ENCODE data around the gene ZNF576. TPM values are rescaled to one million over a fixed set of nuclear protein-coding genes. Genes with fewer than 3 reads are reported as not detected.

ZNF576 gene
- total and polyA plus RNA-seq, 4 donors, result 6.9 to 14.9 (median 10.9) TPM

GRCh38 chr19:43551399-43552197, 44.8 kb upstream of the ZNF576 start:
- DNase-seq (ENCODE audit: low spot score), result no peak
- Histone ChIP-seq H3K9ac (ENCODE audit: low read depth in 1 of 2, low read length in 2 of 2) (no peak overlapping the region), H3K27ac (ENCODE audit: low read depth in 1 of 2, low read length in 2 of 2) (no peak overlapping the region), H3K36me3 (ENCODE audit: control insufficient read depth in 4 of 4, insufficient read depth in 3 of 4, low read depth in 1 of 4, low read length in 3 of 4) (peaks cover 8 to 30% (median 14%) of the 10 kb centered on the region in 4 donors), H3K9me3 (ENCODE audit: control insufficient read depth in 4 of 4, low read length in 3 of 4) (no peaks in the 10 kb centered on the region), H3K4me1 (ENCODE audit: control insufficient read depth in 4 of 4, insufficient read depth in 4 of 4, low read length in 3 of 4) (no peaks in the 10 kb centered on the region), H3K27me3 (ENCODE audit: control insufficient read depth in 4 of 4, insufficient read depth in 4 of 4, low read length in 3 of 4) (no peaks in the 10 kb centered on the region), H3K4me3 (ENCODE audit: low read depth in 1 of 3, low read length in 3 of 3) (no peak overlapping the region)
- TF ChIP-seq RXRA (IDR thresholded peaks at IDR 0.05) (no peak), NR2F2 (IDR thresholded peaks at IDR 0.05) (no peak), HNF4G (IDR thresholded peaks at IDR 0.05) (no peak), TAF1 (conservative IDR thresholded peaks at IDR 0.05) (no peak), JUND (IDR thresholded peaks at IDR 0.05) (no peak), GABPA (IDR thresholded peaks at IDR 0.05 in 1 of 2, conservative IDR thresholded peaks at IDR 0.05 in 1 of 2) (no peak), FOXA1 (IDR thresholded peaks at IDR 0.05) (no peak), MAX (IDR thresholded peaks at IDR 0.05) (no peak), RAD21 (IDR thresholded peaks at IDR 0.05) (no peak)
- TF ChIP-seq, protein P1, sequence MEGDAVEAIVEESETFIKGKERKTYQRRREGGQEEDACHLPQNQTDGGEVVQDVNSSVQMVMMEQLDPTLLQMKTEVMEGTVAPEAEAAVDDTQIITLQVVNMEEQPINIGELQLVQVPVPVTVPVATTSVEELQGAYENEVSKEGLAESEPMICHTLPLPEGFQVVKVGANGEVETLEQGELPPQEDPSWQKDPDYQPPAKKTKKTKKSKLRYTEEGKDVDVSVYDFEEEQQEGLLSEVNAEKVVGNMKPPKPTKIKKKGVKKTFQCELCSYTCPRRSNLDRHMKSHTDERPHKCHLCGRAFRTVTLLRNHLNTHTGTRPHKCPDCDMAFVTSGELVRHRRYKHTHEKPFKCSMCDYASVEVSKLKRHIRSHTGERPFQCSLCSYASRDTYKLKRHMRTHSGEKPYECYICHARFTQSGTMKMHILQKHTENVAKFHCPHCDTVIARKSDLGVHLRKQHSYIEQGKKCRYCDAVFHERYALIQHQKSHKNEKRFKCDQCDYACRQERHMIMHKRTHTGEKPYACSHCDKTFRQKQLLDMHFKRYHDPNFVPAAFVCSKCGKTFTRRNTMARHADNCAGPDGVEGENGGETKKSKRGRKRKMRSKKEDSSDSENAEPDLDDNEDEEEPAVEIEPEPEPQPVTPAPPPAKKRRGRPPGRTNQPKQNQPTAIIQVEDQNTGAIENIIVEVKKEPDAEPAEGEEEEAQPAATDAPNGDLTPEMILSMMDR (IDR thresholded peaks at IDR 0.05; ENCODE audit: low read depth, low read length, missing input control), result no peak
- WGBS, result 93% methylated on average over 23 of the region's 23 CpGs

GRCh38 chr19:43552198-43552450, 44.3 kb upstream of the ZNF576 start:
- Histone ChIP-seq H3K27ac (ENCODE audit: low read depth in 1 of 2, low read length in 2 of 2) (no peak overlapping the region), H3K4me3 (ENCODE audit: low read depth in 1 of 3, low read length in 3 of 3) (no peak overlapping the region), H3K9ac (ENCODE audit: low read depth in 1 of 2, low read length in 2 of 2) (no peak overlapping the region), H3K36me3 (ENCODE audit: control insufficient read depth in 4 of 4, insufficient read depth in 3 of 4, low read depth in 1 of 4, low read length in 3 of 4) (peaks cover 8 to 30% (median 14%) of the 10 kb centered on the region in 4 donors), H3K4me1 (ENCODE audit: control insufficient read depth in 4 of 4, insufficient read depth in 4 of 4, low read length in 3 of 4) (no peaks in the 10 kb centered on the region), H3K9me3 (ENCODE audit: control insufficient read depth in 4 of 4, low read length in 3 of 4) (no peaks in the 10 kb centered on the region), H3K27me3 (ENCODE audit: control insufficient read depth in 4 of 4, insufficient read depth in 4 of 4, low read length in 3 of 4) (no peaks in the 10 kb centered on the region)
- TF ChIP-seq NR2F2 (IDR thresholded peaks at IDR 0.05), result no peak
- DNase-seq (ENCODE audit: low spot score), result no peak
- WGBS, result 96% methylated on average over 3 of the region's 3 CpGs

- Histone ChIP-seq H3K9ac (ENCODE audit: low read depth in 1 of 2, low read length in 2 of 2) (no peak overlapping the region), H3K27ac (ENCODE audit: low read depth in 1 of 2, low read length in 2 of 2) (no peak overlapping the region), H3K9me3 (ENCODE audit: control insufficient read depth in 4 of 4, low read length in 3 of 4) (no peaks in the 10 kb centered on the region), H3K36me3 (ENCODE audit: control insufficient read depth in 4 of 4, insufficient read depth in 3 of 4, low read depth in 1 of 4, low read length in 3 of 4) (peaks cover 8 to 30% (median 14%) of the 10 kb centered on the region in 4 donors), H3K4me1 (ENCODE audit: control insufficient read depth in 4 of 4, insufficient read depth in 4 of 4, low read length in 3 of 4) (no peaks in the 10 kb centered on the region), H3K27me3 (ENCODE audit: control insufficient read depth in 4 of 4, insufficient read depth in 4 of 4, low read length in 3 of 4) (no peaks in the 10 kb centered on the region), H3K4me3 (ENCODE audit: low read depth in 1 of 3, low read length in 3 of 3) (no peak overlapping the region)
- no peak for DNase-seq (ENCODE audit: low spot score)
- 81% methylated on average over 3 of the region's 3 CpGs for WGBS
- TF ChIP-seq HNF4A (conservative IDR thresholded peaks at IDR 0.05) (no peak), ZBTB33 (IDR thresholded peaks at IDR 0.05) (no peak), EGR1 (IDR thresholded peaks at IDR 0.05; ENCODE audit: low read depth in 2 of 2) (no peak), YY1 (IDR thresholded peaks at IDR 0.05) (no peak), SP1 (IDR thresholded peaks at IDR 0.05) (no peak), NR2F2 (IDR thresholded peaks at IDR 0.05) (no peak), REST (IDR thresholded peaks at IDR 0.05) (no peak), FOXA2 (IDR thresholded peaks at IDR 0.05) (no peak), GABPA (IDR thresholded peaks at IDR 0.05 in 1 of 2, conservative IDR thresholded peaks at IDR 0.05 in 1 of 2) (no peak), MAX (IDR thresholded peaks at IDR 0.05) (no peak), RXRA (IDR thresholded peaks at IDR 0.05) (no peak)
- TF ChIP-seq, protein P2, sequence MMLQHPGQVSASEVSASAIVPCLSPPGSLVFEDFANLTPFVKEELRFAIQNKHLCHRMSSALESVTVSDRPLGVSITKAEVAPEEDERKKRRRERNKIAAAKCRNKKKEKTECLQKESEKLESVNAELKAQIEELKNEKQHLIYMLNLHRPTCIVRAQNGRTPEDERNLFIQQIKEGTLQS (IDR thresholded peaks at IDR 0.05), result no peak
Measured at GRCh38 chr19:43552616-43553015, 43.8 kb upstream of the ZNF576 start.
